GM12878 (cell line): ENCODE measurements around the gene GCM1. TPM values are rescaled to one million over a fixed set of nuclear protein-coding genes. Genes with fewer than 3 reads are reported as not detected.

Experiments
- ATF7 ChIP-seq: fragments of 450-650 bp; IDR thresholded peaks from 2 replicates; pipeline ENCODE4 v1.6.1; 2016; ENCODE audit warnings: low read depth, mild to moderate bottlenecking
- CHD1 ChIP-seq: IDR thresholded peaks from 2 replicates; pipeline ENCODE4 v1.6.1; 2012; ENCODE audit warnings: low read depth, low read length, improper control_type of control experiment
- ESRRA ChIP-seq: IDR thresholded peaks from 2 replicates; pipeline ENCODE4 v1.6.1; 2012; ENCODE audit warnings: mild to moderate bottlenecking, low read length, improper control_type of control experiment
- NFIC ChIP-seq: IDR thresholded peaks from 2 replicates; pipeline ENCODE4 v1.6.1; 2012; ENCODE audit warnings: low read depth, mild to moderate bottlenecking, inconsistent platforms, low read length, moderate library complexity
- NR2C2 ChIP-seq: IDR thresholded peaks from 2 replicates; pipeline ENCODE4 v1.6.1; 2011; ENCODE audit warnings: borderline replicate concordance, low read depth; ENCODE audit not compliant: control insufficient read depth, insufficient read length
- PKNOX1 ChIP-seq: fragments of 450-650 bp; IDR thresholded peaks from 2 replicates; pipeline ENCODE4 v1.6.1; 2016; ENCODE audit warnings: mild to moderate bottlenecking
- PML ChIP-seq: IDR thresholded peaks from 2 replicates; pipeline ENCODE4 v1.6.1; 2012; ENCODE audit warnings: low read length, inconsistent platforms
- RAD51 ChIP-seq: fragments of 450-650 bp; IDR thresholded peaks from 2 replicates; pipeline ENCODE4 v1.6.1; 2016; ENCODE audit warnings: moderate library complexity, mild to moderate bottlenecking, inconsistent platforms
- TCF3 ChIP-seq: IDR thresholded peaks from 2 replicates; pipeline ENCODE4 v1.6.1; 2012; ENCODE audit warnings: low read depth, mild to moderate bottlenecking, low read length, borderline replicate concordance; ENCODE audit not compliant: insufficient read depth
- ZBTB33 ChIP-seq: fragments of 450-650 bp; IDR thresholded peaks from 2 replicates; pipeline ENCODE4 v1.6.1; 2017; ENCODE audit warnings: mild to moderate bottlenecking
- ZNF592 ChIP-seq: fragments of 450-650 bp; IDR thresholded peaks from 2 replicates; pipeline ENCODE4 v1.6.1; 2017; ENCODE audit warnings: mild to moderate bottlenecking, moderate library complexity
- polyA plus RNA-seq, 11 experiments: library from polyadenylated mRNA; depleted of rRNA in 4 of 11; unstranded in 6 of 11; stranded (reverse) in 5 of 11; fragments of >200 nt; fragmentation: Nextera tagmentation in 4 of 11; fragmentation: Illumina TruSeq in 1 of 11; extraction: Ambion mirVana in 4 of 11; extraction: Trizol in 1 of 11; gene quantifications; 1 replicate in 1 of 11; 2 replicates in 10 of 11; pipeline versions ENCODE4 v1.2.1 to v1.2.3, GENCODE V29; 2011 to 2016; ENCODE audit warnings: inconsistent platforms in 2 of 11, missing spikeins in 2 of 11, low read depth in 1 of 11
- total RNA-seq, 4 experiments: library from RNA; depleted of rRNA in 3 of 4; stranded (reverse); fragments of >200 nt in 3 of 4; fragmentation: Illumina TruSeq in 1 of 4; extraction: Trizol in 1 of 4; gene quantifications; 2 replicates each; pipeline versions ENCODE4 v1.2.1 to v1.2.3, GENCODE V29; 2013 to 2021

GCM1 gene
- total and polyA plus RNA-seq, 10 of the 15 experiments (the other 5 are each of a cell fraction or from before 2014, with no cell fraction given), result 0.04 to 0.08 (median 0.05) TPM; not detected in 5

GRCh38 chr6:53124131-53124800 lies 24.4 kb downstream of the GCM1 start (continued):
- TF ChIP-seq NFIC, result no peak
- TF ChIP-seq PKNOX1, result no peak
- no peak for TF ChIP-seq ATF7
- no peak for TF ChIP-seq ZBTB33
- TF ChIP-seq CHD1, result no peak
- no peak for TF ChIP-seq RAD51
- TF ChIP-seq TCF3, result no peak
- TF ChIP-seq PML, result no peak
- TF ChIP-seq NR2C2, result no peak
- TF ChIP-seq ESRRA, result no peak
- no peak for TF ChIP-seq ZNF592
